ENCODE data around the gene KRT15.
"Not testable (repeated sequence)": the region's sequence is repeated elsewhere in the genome, so short reads cannot be mapped to it uniquely, and the experiment has no call there.

The KRT15 gene

GRCh38 chr17:41542786-41543185 is 24.1 kb upstream of the KRT15 start:
- not testable (repeated sequence) for DNase-seq

DNA sequence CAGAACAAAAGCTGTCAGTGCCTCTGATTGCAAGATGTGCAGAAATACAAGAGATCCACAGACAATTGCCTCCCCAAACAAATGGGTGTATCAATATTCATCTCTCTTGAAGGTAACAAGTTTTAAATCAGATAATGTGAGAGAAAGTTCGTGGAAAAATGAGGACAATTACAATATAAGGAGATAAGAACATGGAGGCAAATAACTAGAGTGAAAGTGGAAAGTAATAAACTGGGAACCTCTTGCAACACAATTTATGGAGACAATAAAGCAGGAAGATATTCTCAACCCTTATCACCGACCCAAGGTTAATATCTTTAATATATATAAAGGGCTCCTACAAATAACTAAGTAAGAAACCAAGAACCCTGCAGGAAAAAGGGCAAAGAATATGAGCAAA is 23.7 kb upstream of the KRT15 start:
- no peak for DNase-seq

DNA sequence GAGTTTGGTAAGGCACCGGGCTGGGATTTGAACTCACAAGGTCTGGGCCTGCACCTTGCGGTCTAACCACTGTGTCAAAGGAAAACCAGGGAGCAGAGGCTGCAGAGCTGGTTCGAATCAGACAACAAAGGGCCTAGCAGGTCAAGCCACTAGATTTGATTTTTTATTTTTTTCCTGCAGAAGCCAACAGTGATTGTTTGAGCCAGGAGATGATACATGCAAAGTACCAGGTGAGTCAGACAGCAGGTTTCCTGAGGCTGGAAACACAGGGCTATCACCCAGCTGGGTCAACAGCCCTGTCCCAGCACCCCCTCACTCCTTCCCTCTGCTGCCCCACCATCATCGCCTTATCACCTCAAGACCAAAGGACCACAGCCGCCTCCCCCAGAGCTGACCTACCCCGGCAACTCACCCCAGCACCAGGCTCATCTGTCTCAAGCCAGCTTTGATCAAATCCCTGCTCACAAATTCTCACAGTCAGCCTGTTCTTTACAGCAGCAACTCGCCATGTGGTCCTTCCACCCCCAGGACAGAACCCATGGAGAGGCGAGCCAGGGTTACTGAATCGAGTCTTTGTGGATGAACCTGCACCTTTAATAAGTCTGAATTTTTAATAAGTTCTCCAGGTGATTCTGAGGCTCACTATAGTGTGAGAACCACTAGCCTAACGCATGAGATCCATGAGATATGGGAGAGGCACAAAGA is 22.4 kb upstream of the KRT15 start:
- no peak for DNase-seq

DNA sequence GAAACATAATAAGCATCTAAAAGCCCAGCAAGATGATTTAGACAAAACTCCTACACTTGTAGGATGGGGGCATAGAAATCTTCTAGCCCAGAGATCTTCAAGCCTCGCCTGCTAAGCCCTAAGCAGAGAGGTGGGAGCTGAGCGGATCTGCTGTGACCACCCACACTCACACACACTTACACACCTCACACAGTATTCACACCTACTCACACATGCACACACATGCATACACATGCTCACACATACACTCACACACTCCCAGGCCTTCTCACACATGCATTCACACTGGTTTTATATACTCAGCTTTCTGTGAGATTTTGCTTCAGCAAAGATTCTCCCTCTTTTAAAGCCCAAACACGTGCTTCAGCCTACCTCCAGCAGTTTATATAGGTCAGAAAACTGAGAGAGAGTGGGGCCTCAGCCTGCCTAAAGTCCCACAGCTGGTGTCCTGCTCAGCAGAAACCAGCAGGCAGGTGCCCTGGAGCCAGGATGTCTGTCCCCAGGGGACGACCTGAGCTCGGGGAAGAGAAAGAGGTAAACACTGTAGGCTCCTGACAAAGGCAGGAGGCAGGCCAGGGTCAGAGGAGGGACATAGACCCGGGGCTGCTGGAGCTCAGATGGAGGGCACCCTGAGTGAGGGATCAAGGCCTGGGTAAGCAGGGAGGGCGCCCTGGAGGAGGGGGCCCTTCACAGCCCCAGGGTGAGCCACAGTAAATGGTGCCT is 21.4 kb upstream of the KRT15 start:
- DNase-seq, result no peak

DNA sequence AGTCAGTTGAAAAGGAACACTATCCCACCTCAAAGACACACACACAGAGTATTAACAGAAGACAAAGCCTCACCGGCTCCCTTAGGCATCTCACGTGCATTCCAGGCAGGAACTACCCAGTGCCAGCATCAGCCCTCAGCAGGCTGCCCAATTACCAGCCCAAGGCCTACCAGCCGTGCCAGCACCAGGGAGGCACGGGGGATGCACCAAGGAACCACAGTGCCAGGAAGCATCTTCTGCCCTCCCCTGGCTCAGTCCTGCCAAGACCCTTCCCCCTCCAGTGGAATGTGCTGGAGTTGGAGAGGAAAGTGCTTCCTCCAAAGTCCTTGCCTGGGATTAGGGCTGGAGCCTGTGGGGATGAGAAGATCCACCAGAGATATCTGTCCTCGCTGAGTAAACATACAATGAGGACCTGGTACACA is 20.4 kb upstream of the KRT15 start:
- no peak for DNase-seq

DNA sequence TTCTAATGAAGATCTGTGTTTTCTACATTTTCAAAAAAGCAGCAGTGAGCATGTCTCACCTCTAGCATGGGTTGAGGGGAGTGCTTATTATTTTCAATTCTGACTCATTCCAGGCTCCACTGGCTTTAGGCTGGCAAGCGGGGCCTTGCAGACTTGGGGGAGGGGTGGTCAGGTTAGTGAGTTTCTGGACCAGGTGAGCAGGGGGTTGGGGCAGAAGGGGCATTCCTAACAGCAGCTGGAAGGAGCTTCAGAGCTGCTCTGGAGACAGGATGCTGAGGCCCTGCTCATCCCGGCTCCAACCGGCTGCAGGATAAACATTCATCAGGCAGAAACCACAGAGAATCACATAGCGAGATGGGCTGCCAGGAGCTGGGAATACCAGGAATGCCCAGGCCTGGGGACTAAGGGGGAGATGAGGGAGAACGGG is 19.9 kb upstream of the KRT15 start:
- no peak for DNase-seq

DNA sequence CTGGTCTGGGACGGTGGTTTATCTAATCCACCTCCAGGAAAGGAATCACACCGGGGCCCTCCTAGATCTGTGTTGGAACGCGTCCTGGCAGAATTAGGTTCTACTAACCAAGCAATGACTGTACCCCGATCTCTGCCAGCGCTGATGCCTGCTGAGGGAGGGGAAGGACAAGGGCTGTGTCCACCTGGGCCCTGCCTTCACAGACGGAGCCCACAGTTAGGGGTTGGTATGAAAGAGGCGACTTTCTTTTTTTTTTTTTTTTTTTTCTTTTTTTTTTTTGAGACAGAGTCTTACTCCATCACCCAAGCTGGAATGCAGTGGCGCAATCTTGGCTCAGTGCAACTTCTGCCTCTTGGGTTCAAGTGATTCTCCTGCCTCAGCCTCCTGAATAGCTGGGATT is 19.3 kb upstream of the KRT15 start:
- DNase-seq, result no peak

GRCh38 chr17:41537614-41537954 is 18.9 kb upstream of the KRT15 start:
- DNase-seq, result no peak

DNA sequence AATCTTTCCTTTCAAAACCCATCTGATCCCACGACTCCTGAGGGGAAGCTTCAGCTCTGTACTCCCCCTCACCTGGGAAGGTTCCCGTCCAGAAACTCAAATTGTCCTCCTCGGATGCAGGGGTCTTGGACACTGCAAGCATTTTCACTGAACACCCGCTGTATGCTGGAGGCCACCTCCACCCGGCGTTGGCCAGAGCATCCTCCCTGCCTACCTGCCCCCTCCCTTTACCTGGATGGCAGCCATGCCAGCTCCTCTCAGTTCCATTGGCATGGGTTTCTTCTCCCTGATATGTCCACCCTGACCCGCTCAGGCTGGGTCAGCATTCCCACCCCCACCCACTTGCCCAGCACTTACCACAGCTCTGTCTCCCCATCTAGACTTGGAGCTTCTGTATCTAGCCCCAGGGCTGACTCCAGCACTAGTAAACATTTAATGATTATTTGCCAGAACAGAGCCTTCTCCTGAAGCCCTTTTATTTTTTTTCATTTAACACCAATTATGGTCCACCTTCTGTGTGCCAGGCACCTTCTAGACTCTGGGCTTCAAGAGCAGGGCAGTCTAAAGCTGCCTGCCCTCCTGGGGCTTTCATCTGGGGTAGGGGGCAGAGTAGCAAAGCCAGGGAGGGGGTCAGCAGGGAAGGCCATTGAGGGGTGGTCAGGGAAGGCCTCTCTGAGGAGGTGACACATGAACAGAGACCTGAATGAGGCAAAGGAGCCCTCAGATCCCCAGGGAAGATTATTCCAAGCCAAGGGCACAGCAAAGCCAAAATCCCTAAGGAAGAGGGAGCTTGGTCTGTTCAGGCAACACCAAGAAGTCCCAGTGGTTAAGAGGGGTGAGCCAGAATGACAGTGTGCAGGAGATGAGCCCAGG is 18.3 kb upstream of the KRT15 start:
- DNase-seq, result no peak

DNA sequence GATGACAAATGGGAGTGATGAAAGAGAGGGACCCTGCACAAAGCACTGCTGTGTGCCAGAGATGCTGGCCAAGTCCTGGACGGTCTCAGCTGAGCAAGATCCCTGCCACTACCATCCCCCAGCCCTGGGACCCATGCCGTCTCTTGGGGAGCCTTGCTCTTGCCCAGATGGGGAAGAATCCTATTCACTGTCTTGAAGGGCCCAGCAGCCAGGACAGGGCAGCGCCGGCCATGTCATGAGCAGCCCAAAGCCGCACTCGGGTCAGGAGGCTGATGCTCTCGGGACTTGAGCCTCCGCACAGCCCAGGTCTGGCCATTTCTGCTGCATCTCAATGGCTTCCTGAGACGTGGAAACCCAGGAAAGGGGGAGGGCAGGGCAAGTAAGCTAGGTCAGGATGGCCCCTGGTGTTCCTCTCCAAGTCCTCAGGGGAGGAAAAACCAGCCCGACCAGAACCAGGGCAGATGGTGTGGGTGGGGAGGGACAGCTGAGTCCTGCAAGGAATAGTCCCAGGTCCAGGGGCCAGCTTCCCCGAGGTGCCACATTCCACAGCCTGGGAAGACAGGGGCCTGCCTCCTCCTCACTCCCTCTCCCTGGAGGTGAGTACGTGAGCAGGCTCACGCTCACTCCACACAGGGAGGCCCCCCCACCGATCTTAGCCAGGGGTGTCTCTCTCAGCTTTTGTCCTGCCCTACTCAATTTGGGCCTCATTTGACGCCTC is 17.2 kb upstream of the KRT15 start:
- DNase-seq, result no peak

DNA sequence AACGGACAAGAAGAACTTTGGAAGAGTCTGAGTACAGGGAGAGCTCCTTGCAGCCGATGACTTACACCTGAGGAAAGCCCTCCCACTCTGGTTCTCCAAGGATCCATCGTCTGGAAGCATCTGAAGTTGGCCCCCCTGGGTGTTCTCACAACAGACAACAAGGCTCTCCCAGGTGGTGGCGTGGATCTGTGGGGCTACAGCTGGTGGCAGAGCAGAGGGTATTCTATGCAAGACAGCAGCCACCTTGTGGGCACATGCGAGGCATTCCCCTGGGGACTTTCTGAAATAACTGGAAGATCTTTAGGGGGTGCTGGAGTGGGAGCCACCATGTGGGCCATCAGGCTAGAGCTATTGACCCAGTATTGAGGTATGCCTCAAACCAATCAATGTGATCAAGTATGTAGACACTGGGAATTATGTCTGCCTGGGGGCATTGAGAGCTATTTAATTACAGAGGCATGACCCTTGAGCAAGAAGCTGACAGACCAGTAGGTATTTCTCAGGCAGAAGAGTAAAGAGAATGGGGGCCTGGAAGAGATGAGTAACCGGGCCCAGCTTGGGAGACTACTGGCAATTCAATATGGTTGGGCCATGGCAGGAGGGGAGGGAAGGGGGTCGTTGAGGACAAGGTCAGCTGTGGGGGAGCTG is 16.3 kb upstream of the KRT15 start:
- DNase-seq, result no peak

DNA sequence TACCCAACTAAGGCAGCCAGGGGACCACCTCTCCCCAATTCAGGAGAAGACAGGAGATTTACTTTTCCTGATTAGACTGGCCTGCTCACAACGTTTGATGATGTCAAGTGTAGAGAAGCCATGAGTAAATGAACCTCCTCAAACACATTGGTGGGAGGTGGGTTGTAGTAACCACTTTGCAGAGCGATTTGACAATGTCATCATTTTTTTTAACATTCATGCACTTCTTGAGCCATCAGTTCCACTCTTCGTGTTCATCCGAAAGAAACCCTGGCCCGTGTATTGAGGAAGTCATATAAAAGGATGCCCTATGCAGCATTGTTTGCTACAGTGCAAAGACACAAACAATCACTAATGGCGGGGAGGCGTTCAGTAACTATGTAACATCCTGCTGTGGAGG is 14.9 kb upstream of the KRT15 start:
- no peak for DNase-seq

- no peak for DNase-seq
Observed at GRCh38 chr17:41532947-41533570, 14.4 kb upstream of the KRT15 start.

DNA sequence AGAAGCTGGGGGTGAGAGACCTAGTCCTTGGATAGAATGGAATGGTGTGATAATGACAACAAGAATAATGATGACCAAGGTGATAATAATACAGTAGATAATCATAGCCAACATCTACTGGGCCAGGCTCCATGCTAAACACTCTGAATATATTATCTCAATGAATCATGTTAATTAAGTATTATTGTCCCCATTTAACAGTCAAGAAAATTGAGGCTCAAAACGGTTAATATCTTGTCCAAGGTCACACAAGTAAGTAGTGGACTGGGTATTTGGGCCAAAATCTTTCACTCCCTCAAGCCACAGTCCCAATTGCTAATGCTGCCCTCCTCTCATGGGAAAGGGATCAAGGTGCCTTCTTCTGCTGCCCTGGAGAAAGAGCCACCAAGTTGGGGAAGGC is 13.3 kb upstream of the KRT15 start:
- DNase-seq, result no peak

DNA sequence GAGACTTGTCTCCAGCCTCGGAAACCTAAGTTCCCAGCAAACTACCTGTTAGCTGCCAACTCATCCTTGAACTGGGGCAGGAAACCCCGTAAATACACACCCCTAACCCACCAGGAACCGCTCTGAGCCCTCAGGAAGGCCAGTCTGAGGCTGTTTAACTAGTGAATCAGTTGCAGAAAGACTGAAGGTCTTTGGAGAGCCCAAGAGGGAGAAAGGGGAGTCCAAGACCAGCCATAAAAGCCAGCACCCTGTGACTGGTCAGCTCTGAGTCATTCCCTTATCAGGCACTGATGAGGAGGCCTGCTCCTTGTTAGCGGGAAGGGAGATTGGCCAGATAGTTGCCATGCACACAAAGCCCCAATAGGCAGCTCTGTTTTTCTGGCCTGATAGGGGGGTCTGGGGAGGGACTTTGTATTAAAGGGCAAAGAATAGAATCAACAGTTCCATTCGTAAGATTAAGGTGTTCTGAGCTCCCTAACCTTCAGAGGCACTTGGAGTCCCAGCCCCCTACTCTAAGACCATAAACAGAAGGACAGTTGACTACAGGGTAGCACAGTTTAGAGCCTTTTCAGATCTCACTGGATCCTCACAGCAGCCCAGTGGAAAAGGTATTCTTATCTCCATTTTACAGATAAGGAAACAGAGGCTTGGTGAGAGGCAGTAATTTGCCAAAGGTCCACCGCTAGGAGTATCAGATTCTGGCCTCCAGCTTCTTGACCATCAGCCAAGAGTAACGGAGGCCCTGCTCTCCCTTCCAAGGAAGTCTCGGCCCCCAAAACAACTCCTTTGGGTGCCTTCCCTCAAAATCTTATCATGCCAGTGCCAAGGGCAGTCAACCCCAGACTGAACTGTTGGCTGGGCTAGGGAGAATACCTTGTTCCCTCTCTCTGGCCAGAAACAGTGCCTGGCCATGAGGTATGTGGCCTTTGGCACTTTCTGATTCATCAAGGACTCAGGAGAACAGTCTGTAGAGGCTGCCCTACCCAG is 11.7 kb upstream of the KRT15 start:
- DNase-seq, result peak; percentile 74

DNA sequence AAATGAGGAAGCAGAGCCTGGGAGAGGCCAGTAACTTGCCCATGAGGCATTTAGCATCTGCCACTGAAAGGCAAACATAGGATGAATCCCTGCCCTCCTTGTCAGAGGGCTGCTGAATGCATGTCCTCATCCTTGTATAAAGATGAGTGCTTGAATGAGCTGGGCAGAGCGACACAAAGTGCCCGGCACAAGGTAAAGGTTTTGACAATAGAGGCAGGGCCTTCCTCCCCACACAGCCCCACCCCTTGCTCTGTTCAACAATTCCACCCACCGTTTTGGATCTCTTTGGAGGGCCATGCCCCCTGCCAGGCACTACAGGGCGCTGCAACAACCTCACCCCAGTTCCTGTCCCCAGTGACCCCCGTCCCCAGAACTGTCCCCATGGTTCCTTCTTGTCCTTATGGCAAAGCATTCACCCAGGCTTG is 10.8 kb upstream of the KRT15 start:
- DNase-seq, result peak; percentile 4

- no peak for DNase-seq
Observed at GRCh38 chr17:41528959-41529353, 10.3 kb upstream of the KRT15 start.

DNA sequence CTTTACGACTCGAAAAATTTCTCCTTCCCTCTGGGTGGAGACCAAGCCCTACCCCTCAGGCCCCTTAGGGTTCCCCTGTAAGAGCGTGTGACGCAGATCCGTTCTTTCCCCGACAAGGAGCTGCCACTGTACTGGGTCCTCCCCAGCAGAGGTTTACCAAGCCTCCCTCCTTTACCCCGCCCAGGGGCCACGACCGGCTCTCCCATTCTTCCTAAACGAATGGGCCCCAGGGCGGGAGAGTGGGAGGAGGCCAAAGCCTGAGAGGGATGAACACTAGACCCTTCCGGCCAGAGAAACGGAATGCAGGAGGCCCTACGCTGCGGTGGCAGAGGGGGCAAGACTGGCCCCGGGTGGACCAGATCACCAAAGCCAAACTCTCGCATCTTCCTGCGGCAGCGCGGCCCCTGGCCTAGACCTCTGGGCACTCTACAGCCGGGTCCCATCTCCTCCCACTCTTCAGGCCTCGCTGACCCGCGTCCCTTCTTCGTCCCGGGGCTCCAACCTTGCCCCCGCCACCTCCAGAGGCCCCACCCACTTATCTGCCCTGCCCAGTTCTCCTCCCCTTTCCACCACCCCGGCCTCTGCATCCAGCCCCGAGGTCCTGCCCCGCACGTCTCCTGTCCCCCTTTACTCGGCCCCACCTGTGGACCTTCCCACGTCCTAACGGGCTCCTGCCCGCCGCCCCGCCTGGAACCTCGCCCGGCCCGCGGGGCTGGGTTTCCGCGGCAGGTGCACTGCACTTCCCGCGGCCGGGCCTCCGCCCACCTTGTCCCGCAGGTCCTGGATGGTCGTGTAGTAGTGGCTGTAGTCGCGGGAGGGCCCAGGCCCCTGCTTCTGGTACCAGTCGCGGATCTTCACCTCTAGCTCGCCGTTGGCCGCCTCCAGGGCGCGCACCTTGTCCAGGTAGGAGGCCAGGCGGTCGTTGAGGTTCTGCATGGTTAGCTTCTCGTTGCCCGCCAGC is 8.7 kb upstream of the KRT15 start:
- no peak for DNase-seq

DNA sequence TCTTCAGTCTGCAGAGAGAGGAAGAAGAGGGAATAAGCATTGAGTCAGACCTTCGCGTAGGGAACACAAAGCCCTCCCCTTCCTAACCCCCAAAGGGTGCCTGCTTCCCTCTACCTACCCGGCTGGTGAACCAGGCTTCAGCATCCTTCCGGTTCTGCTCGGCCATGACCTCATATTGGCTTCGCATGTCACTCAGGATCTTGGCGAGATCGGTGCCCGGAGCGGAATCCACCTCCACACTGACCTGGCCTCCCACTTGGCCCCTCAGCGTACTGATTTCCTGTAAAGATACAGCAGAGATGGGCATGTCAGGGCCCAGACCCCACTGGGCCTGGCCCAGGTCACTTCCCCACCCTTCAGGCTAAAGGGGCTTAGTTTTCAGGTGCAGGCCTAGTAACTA is 5.6 kb upstream of the KRT15 start:
- DNase-seq, result no peak

DNA sequence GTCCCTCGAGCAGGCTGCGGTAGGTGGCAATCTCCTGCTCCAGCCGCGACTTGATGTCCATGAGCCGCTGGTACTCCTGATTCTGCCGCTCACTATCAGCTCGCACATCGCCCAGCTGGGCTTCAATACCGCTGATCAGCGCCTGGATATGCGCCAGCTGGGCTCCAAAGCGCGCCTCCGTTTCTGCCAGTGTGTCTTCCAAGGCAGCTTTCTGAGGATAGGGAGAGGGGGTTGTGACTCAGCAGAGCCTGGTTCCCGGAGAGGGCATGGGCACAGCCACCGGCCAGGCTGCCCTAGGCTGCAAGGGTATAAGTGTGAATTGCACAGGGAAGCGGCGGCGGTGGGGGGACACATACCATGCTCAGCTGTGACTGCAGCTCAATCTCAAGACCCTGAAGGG is 5.1 kb upstream of the KRT15 start:
- peak; percentile 32 for DNase-seq
